Measurements from ENCODE around the gene IFNL2. TPM values are rescaled to one million over a fixed set of nuclear protein-coding genes. Genes with fewer than 3 reads are reported as not detected.

The IFNL2 gene
- total and polyA plus RNA-seq, 2 donors (not counting 1 experiment from before 2014, with no cell fraction given): not detected

GRCh38 chr19:39301021-39301420, 32.8 kb downstream of the IFNL2 start:
- peaks cover 0 to 2% (median 0%) of the 10 kb centered on the region in 4 experiments for H3K27me3 ChIP-seq (replicated peaks in 1 of 4; ENCODE audit: control extremely low read depth in 1 of 4, control insufficient read depth in 3 of 4, insufficient read depth in 4 of 4, low read length in 3 of 4)
- H3K9ac ChIP-seq (ENCODE audit: low read length): no peak overlapping the region
- WGBS (ENCODE audit: insufficient coverage): 97% methylated on average over 3 of the region's 4 CpGs
- no peak overlapping the region for H3K27ac Mint-ChIP-seq
- H3K36me3 ChIP-seq (replicated peaks in 1 of 2; ENCODE audit: control extremely low read depth in 1 of 2, control insufficient read depth in 1 of 2, extremely low read depth in 1 of 2, insufficient read depth in 2 of 2, low read length in 1 of 2): no peaks in the 10 kb centered on the region
- ChIA-PET CTCF (no interaction called here), POLR2A (no interaction called here)
- no peaks in the 10 kb centered on the region for H3K9me3 Mint-ChIP-seq (ENCODE audit: insufficient read depth)
- DNase-seq: no peak
- no peak overlapping the region for H2AFZ ChIP-seq (ENCODE audit: insufficient read depth, low read depth, low read length, poor library complexity, severe bottlenecking)
- no peak overlapping the region for H3K4me3 ChIP-seq (ENCODE audit: control extremely low read depth in 1 of 5, extremely low read depth in 1 of 5, insufficient read depth in 1 of 5, low read depth in 2 of 5, low read length in 4 of 5)
- no peak overlapping the region for H3K27ac ChIP-seq (ENCODE audit: low read length in 2 of 2)
- H3K9me3 ChIP-seq (ENCODE audit: control extremely low read depth in 1 of 3, control insufficient read depth in 2 of 3, insufficient read depth in 1 of 3, low read length in 2 of 3): no peaks in the 10 kb centered on the region
- intact Hi-C loops (cut with micrococcal nuclease): no loop called here
- TF ChIP-seq EZH2 (IDR thresholded peaks at IDR 0.05; ENCODE audit: borderline replicate concordance, insufficient read depth, low read depth, low read length, poor library complexity, severe bottlenecking): no peak
- TF ChIP-seq CTCF (IDR thresholded peaks at IDR 0.05): no peak
- H4K20me1 ChIP-seq (ENCODE audit: control insufficient read depth, insufficient read depth, low read length, poor library complexity, severe bottlenecking): no peaks in the 10 kb centered on the region
- peaks cover 25% of the 10 kb centered on the region for H3K27me3 Mint-ChIP-seq
- no peak overlapping the region for H3K4me2 ChIP-seq (replicated peaks; ENCODE audit: low read depth, low read length, poor library complexity, severe bottlenecking)
- no peaks in the 10 kb centered on the region for H3K4me1 Mint-ChIP-seq
- no peaks in the 10 kb centered on the region for H3K79me2 ChIP-seq (ENCODE audit: control insufficient read depth, insufficient read depth, low read length)
- no peaks in the 10 kb centered on the region for H3K4me1 ChIP-seq (ENCODE audit: control insufficient read depth in 2 of 2, insufficient read depth in 2 of 2, low read length in 2 of 2)
- ATAC-seq (ENCODE audit: low read depth): no peak
- H3K4me3 Mint-ChIP-seq: no peak overlapping the region

GRCh38 chr19:39301562-39301961, 33.4 kb downstream of the IFNL2 start:
- no peak overlapping the region for H3K27ac Mint-ChIP-seq
- H3K4me1 Mint-ChIP-seq: no peaks in the 10 kb centered on the region
- H3K9ac ChIP-seq (ENCODE audit: low read length): no peak overlapping the region
- H3K27me3 ChIP-seq (replicated peaks in 1 of 4; ENCODE audit: control extremely low read depth in 1 of 4, control insufficient read depth in 3 of 4, insufficient read depth in 4 of 4, low read length in 3 of 4): no peaks in the 10 kb centered on the region
- no peak for DNase-seq
- no peak overlapping the region for H3K4me3 Mint-ChIP-seq
- H3K9me3 Mint-ChIP-seq (ENCODE audit: insufficient read depth): no peaks in the 10 kb centered on the region
- H4K20me1 ChIP-seq (ENCODE audit: control insufficient read depth, insufficient read depth, low read length, poor library complexity, severe bottlenecking): no peaks in the 10 kb centered on the region
- H3K4me3 ChIP-seq (ENCODE audit: control extremely low read depth in 1 of 5, extremely low read depth in 1 of 5, insufficient read depth in 1 of 5, low read depth in 2 of 5, low read length in 4 of 5): no peak overlapping the region
- no peak overlapping the region for H2AFZ ChIP-seq (ENCODE audit: insufficient read depth, low read depth, low read length, poor library complexity, severe bottlenecking)
- no peaks in the 10 kb centered on the region for H3K79me2 ChIP-seq (ENCODE audit: control insufficient read depth, insufficient read depth, low read length)
- POLR2A ChIA-PET: no interaction called here
- H3K4me1 ChIP-seq (ENCODE audit: control insufficient read depth in 2 of 2, insufficient read depth in 2 of 2, low read length in 2 of 2): no peaks in the 10 kb centered on the region
- no peak overlapping the region for H3K27ac ChIP-seq (ENCODE audit: low read length in 2 of 2)
- no peaks in the 10 kb centered on the region for H3K9me3 ChIP-seq (ENCODE audit: control extremely low read depth in 1 of 3, control insufficient read depth in 2 of 3, insufficient read depth in 1 of 3, low read length in 2 of 3)
- H3K27me3 Mint-ChIP-seq: peaks cover 25% of the 10 kb centered on the region
- TF ChIP-seq EZH2 (IDR thresholded peaks at IDR 0.05; ENCODE audit: borderline replicate concordance, insufficient read depth, low read depth, low read length, poor library complexity, severe bottlenecking) (no peak), CTCF (IDR thresholded peaks at IDR 0.05) (no peak)
- CTCF ChIA-PET: interaction anchor here (0.7 kb wide), 1 partner anchor 1942 kb away, joined by 4 read pairs; no protein-coding TSS in a partner anchor
- H3K36me3 ChIP-seq (replicated peaks in 1 of 2; ENCODE audit: control extremely low read depth in 1 of 2, control insufficient read depth in 1 of 2, extremely low read depth in 1 of 2, insufficient read depth in 2 of 2, low read length in 1 of 2): no peaks in the 10 kb centered on the region
- ATAC-seq (ENCODE audit: low read depth): no peak
- no CpG with 5 or more reads among the region's 3 CpGs for WGBS (ENCODE audit: insufficient coverage)
- H3K4me2 ChIP-seq (replicated peaks; ENCODE audit: low read depth, low read length, poor library complexity, severe bottlenecking): no peak overlapping the region
- intact Hi-C loops (cut with micrococcal nuclease): no loop called here

Measured in B cell (primary cell).